ENCODE data around the gene LHFPL3.

LHFPL3 gene

DNA sequence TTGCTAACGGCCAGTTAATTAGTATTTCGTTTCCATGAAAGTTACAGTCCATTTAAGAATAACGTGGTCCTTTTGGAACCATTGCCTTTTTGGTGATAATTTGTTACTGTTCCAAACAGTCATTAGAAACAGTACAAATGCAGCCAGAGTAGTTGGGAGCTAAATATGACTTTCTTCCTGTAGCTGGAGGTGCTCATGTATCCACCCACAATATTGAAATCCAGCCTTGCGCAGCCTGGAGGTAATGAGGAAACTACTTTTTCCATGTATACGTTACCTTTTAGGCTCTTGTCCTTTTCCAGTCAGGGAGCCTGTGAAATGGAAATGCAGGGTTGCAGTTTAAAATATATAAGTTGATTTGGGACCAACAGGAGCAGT lies 43.6 kb downstream of the LHFPL3 start:
- DNase-seq: no peak

DNA sequence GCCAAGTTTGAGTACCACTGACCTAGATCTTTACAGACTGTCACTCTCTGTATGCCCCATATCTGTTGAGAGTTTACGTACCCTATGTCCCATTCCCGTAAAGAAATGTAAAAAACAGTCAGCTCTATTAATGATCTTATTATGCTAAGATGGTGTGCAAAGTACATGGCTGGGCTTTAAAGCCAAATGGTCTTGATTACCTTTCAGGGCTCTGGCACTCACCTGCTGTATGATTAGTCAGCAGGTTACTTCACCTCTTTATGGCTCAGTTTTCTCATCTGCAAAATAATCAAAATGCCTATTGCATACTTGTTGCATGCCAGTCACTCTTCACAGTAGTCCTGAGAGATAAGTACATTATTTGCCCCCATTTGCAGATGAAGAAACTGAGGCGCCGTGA lies 54.2 kb downstream of the LHFPL3 start:
- no peak for DNase-seq

DNA sequence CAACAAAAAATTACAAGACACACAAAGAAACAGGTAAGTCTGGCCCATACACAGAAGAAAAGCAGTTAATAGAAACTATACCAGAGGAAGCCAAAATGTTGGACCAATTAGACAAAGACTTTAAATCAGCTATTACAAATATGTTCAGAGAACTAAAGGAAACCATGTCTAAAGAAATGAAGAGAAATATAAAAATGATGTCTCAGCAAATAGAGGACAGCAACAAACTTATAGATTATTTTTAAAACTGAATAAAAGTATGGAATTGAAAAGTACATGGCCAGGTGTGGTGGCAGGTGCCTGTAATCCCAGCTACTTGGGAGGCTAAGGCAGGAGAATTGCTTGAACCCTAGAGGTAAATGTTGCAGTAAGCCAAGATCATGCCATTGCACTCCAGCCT lies 58.5 kb downstream of the LHFPL3 start:
- no peak for DNase-seq

DNA sequence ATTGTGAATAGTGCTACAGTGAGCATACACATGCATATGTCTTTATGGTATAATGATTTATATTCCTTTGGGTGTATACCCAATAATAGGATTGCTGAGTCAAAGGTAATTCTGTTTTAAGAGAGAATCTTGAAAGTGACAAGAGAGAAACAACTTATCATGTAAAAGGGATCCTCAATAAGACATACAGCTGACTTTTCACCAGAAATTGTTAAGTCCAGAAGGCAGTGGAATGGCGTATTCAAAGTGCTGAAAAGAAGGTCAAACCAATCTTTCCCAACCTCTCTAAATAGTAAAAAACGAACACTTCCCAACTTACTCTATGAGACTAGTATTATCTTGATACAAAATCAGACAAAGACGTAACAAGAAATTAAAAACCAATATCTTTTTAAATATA lies 59.8 kb downstream of the LHFPL3 start:
- no peak for DNase-seq

DNA sequence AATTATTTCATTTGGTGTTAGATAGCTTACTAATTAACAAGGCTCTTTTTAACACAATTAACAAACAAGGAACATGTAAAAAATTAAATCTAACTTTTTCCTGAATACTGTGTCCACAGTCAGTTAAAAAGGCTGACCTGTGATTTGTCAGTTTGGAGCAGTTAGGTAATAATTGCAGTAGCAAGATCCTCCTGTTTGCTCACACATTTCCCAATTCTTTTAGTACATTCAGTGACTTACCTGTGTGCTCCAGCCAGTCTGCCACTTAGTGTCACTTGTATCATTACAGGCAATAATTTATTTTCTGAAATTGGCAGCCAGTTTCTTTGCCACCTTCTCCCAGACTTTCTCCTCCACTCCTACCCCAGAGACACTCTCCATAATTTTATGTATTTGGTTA lies 66.8 kb downstream of the LHFPL3 start:
- no peak for DNase-seq

DNA sequence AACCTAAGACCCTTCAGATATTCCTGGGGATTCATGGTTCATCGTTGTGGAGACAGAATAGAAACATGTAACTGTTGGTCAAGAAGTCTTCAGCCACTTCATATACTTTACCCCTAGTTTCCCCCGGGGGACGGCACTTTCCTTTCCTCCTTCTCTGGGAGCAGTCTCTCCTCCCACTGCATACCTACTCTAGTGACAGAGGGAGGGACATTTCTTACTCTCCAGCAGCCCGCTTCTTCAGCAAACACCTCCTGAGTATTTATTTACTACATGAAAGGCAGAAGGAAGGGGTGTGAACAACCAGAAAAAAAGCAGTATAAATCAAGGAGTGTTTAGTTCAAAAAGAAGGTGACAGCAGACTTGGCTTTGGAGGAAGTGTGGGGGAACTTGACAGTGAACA lies 69.0 kb downstream of the LHFPL3 start:
- no peak for DNase-seq

DNA sequence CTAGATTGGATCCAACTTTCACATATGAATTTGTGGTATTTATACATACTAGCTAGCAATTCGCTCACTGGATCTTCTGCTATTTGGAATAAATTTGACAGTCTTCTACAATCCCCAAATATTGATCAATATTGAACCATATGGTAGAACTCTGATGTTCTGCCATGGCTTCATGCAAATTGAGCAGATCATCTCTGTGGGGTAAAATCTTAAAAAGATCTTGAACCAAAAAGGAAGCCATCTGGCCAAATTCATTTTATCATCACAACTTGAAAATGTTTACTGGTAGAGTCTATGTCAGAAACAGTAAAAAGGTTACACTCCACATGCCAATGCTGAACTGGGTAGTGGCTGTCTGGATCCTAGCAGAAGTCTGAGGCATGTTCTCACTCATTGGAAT lies 80.0 kb downstream of the LHFPL3 start:
- no peak for DNase-seq

DNA sequence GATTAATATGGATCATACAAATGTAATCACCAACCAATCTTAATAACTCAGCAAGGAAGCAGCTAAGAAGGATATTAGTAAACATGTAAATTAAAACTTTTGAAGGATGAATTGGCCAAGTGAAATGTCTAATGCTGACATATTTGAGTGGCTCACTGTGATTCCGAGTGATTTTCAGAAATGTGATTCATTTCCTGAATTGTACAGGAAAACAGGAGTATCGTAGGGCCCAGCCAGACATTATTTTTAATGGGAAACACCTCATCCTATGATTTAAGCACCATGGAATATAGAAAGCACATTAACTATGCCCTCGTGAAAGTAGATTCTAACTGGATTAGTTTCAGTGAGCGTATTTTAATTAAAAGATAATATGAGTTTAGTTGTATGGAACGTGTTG lies 82.3 kb downstream of the LHFPL3 start:
- no peak for DNase-seq

DNA sequence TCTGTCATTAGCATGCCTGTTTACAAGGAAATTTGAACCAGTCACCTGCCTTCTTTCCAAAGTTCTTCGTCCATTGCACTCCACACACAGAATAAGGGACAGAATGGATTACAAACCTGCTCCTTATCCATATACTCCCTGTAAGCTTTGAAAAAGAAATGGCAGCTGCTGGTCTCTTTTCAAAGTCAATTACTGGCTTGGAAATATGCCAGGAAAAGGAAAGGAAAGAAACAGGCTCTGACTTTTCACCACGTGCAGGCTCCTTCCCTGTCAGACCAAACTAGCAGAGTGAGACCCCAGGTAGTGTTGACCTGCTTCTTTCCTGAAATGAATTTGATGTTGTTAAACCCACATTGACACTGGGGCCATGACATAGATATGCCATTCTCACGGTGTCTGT lies 84.5 kb downstream of the LHFPL3 start:
- no peak for DNase-seq

DNA sequence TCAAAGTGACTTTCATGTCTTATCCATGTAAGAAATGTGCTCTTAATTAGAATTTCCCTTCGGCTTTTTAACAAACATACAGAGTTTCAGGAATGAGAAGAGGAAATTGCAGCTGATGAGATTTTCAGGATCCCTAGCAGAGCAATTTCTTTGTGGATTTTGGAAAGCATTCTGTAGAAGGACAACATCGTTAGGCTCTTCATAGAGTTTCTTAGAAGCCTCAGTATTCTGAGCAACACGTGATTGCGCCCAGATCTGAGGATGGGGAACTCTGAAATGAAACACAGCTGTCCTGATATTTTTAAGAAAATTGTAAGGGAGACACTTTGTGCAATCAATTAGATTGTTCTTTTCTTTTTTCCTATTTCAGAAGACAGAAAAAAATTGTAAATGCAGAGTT lies 85.8 kb downstream of the LHFPL3 start:
- no peak for DNase-seq

DNA sequence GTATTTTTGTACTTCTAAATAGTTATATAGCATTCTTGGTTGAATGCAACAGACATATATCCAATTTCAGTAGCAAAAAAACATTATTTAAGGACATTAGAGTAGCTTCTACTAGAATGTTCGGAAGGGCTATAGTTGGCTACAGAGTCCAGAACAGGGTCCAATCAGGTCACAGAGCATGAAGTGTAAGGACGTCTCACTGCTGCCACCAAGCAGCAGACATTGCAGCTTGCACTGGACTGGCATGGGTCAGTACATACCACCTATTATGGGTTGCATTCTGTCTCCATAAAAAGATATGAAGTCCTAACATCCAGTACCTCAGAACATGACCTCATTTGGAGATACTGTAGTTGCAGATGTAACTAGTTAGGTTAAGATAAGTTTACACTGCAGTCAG lies 87.3 kb downstream of the LHFPL3 start:
- no peak for DNase-seq

DNA sequence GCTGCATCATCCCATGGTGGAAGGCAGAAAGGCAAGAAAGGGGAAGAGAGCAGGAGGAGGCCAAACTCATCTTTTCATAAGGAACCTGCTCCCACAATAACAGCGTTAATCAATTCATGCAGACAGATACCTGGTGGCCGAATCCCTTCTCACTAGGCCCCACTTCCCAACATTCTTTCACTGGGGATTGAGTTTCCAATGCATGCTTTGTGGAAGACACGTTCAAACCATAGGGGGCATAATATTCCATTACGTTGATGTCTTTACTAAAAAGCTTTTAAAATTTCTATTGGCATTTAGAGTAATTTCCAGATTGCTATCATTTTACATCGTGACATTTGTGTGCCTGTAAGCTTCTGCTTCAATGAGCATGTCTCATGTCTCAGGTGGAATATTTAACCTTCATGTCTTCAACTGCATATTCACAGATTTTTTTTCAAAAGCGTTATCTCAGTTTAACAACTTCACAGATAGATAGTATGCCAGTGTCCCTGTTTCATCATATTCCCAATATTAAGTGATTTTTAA lies 88.5 kb downstream of the LHFPL3 start:
- DNase-seq: no peak

DNA sequence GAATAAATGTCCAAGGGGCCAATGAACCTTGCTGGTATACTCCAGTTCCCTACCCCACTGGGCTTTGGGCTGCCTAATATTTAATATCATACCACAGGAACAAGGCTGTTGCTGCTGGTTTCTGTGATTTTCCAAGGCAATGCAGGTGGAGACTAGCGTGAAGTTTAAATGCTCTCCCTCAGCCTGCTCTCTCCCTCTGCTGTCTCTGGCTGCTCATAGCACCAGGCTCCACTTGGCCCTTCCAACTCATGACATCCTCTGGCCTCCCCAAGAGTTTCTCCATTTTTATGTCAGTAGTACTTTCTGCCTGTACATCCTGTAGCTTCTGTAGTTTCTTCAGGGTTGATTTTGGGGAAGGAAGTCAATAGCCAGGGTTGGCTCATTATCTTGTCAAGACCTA lies 103.5 kb downstream of the LHFPL3 start:
- DNase-seq: no peak

DNA sequence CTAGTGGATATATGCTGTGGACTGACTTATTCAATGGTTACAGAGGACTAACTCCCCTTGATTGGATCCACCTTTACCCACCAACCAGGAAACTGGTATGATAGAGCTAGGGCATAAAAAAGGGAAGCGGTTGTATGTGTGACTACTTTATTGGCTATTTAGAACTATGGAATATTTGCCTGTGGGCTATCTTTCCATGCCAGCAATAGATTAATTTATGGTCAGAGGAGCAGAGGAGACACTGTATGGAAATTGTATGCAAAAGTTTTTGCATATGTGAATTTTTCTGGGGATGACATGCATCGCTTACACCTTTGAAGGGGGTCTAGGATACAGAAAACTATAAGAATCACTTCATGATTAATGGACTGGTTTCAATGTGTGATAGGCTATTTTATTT lies 105.7 kb downstream of the LHFPL3 start:
- DNase-seq: no peak

DNA sequence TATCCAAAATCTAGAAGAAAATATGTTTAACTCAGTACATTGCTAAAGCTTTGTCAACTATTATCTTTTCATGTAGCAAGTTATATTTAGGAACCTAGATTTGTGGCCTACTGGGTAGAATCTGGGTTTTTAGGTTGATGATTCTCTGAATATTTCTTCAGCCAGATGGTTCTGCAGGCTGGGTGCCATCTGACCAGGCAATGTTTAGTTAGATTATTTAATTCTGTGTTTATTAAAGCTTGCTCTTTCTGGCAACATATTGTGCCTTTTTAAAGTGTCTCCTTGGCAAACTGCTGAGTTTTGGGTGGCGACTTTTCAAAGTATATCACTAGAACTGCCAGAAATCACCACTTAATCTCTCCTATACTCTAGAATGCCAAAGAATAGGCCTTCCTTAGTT lies 114.1 kb downstream of the LHFPL3 start:
- no peak for DNase-seq

DNA sequence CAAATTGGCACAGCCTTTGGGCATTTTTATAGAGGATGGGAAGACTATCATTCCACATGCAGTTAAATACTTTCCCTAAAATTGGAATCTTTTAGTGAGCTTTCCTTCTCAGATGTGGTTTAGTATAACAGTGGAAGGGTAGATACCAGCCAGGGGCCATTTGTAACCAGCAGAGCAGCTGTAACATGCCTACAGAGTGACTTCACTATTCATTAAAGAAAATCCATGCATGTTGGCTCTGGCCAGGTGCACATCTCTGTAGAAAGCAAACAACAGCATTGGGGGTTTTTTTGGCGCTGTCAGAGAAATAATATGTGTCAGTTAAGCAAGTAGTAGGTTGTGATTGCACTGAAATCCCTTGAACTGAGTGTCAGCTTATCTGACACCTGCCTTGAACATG lies 115.6 kb downstream of the LHFPL3 start:
- DNase-seq: no peak

DNA sequence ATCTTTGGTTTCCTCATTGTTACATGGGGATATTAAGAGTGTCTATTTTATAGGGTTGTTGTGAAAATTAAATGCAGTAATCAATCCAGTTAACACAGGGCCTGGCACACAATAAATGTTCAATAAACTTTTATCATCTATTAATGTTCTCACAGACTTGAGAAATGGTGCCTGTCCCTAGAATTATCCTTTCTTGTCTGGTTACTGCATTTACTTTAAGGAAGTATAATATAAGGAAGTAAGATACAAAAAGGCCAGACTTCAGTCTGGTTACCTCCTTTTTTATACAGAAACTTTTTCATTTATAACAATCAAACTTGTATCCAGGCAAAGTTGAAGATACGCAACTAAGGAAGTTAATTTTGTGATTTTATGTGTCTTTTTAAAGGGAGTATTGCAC lies 117.0 kb downstream of the LHFPL3 start:
- no peak for DNase-seq

DNA sequence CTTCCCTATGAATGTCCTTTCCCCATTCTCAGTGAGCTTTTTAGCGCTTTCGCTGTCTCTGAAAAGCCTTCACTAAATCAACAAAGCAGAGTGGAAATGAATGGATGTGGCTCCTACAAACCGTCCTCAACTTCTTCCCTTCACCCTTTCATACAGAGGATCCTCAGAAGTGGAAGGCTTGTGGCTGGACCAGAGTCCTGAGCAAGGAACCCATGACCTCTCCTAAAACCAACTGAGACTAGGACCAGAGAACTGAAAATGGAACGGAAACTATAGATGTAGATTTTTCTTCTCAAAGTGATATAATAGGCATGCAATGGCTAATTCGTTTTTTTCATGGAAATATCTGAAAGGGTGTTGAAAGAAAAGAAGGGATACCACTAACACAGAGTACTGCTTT lies 122.5 kb downstream of the LHFPL3 start:
- no peak for DNase-seq

DNA sequence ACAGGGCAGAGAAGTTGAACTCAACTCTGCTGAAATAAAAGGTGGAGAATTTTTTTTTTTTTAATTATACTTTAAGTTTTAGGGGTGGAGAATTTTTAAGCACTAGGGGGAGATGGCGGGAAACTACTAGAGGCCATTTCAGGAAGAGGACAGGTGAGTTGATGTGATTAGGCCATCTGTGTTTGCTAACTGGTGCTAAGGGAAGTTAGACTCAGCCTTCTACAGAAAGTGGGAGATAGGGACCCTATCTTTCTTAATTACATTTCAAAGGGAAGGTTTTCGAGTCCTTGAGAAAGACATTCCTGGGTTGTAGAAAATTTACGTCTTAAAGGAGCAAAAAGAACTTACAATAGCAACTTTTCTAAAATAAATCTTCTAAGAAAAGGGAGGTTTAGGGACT lies 124.8 kb downstream of the LHFPL3 start:
- no peak for DNase-seq

DNA sequence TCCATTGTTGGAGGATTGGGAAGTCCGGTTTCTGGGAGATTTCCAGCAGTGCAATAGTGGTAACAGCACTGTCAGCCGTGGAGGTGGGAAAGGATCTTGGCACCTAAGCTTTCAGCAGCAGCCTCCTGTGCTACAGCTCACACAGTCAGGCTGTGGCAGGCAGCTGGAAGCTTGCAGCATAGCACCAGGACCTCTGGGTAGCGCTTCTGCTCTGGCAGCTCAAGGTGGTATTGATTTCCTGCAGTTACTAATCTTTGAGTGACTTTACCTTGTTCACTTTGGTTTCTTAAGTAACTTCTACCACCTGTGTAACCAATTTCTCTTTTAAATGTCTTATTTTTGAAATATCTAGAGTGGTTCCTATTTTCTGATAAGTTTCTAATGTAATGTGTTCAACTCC lies 130.5 kb downstream of the LHFPL3 start:
- DNase-seq: no peak

DNA sequence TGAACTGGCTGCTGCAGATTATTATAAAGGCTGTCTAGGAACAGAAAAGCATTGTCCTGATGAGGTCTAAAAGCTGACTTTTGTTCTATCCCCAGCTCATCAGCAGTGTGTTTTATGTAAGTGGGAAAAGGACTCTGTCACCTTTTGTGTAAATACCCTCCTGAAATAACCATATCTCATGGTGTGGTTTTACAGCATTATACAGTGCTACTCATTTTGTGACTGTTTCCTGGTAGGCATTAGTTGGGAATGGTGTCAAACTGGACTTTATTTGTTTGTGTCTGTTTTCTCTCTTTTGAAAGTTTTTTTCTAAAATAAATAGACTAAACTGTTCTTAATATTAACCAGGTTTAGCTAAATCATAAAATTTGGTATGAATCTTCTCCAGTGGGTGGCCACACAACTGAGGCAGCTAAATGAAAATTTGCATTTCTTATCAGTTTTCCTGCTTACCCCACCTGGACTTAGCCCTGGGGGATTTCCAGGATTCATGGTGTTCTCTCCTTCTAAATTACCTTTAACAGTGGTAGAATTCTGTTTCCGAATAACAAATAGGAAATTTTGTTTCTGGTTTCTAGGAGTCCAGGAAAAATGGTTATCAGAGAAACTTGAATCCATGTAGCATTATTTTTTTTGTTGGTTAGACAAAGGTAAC lies 140.9 kb downstream of the LHFPL3 start:
- DNase-seq: no peak

DNA sequence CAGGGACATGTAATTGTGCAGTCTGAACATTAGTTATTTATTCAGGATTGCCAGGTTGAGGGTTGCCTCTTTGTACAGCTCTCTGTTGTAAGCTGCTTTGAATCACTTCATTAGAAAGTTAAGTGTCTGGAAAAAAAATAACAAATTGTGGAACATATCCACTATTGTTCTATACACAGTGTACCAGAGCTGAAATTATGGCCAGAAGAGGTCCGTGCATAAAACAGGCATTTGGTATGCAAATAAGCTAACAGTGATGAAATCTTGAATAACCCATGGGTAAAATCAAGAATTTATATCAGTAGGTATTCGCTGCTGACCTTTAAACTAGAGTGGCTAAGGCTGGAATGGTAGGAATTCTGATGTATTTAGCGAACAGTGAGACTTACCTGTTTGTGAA lies 152.1 kb downstream of the LHFPL3 start:
- no peak for DNase-seq

DNA sequence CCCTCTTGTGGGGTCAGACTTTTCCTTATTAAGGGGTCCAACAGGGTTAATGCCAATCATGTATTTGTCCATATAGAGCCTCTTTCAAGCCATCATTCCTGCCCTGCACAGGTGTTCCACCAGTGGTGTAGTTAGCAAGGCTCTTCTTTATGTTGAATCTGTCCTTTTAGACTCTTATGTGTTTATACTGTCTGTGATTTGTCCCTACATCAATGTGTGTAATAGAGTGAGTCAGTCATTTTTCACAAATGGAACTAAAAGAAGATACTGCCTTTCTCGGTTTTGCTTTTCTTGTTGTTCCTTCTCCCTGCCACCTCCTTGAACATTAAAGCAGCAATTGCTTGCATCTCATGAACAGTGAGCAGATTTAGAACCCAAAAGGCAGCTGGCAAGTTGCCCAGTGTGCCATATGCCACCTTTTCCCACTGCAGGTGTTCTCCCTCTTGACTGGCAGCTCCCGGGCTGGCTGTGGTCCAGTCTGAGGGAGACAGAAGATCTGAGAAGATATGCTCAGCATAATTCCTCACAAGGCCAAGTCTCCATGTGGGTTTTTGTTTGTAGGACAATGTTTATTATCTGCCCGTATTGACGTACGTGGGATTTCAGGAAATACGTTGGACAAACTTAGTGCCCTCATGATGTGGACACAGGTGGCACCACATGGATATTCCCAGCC lies 154.1 kb downstream of the LHFPL3 start:
- DNase-seq: no peak

DNA sequence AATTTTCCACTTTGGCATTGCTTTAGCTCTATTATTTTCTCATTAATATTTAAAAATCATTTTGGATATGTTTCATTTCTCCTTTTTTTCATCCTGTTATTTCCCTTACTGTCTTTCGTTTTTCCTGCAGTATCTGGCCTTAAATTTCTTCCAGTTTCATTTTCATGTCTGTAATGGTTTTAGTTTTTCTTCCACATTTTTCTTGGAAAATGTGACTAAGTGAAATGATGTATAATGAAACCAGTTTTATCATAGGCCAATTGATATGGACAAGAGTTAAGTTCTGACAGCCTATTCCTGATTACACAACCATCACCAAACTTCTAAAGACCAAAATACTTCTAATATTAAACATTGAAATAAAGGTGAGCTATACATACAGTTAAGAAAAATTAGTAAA lies 158.5 kb downstream of the LHFPL3 start:
- no peak for DNase-seq

DNA sequence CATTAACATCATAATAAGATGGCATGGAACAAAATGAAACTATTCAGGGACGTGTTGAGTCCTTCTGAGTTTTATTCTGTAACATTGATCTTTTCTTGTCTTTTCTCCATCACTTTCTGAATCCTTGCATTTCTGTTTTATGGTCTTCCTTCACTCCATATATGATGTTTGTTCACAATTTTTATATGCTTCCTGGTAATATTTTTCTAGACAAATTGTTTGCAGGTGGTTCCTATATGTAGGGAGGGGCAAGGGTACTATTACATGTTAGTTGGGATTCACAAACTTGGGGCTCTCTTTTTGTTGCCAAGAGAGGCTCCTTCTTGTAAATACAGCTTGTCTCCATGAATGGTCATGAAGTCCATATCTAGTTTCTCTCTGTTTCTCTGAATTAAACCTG lies 159.2 kb downstream of the LHFPL3 start:
- DNase-seq: no peak
